Activated CD4-positive, alpha-beta T cell treated with anti-CD3 and anti-CD28 coated beads, Interleukin-2, amount 10 ng/mL, durations not matched to agents 7 days and 5 days (primary cell): ENCODE measurements around the gene INHA. TPM values are rescaled to one million over a fixed set of nuclear protein-coding genes. Genes with fewer than 3 reads are reported as not detected.
A peak's percentile ranks its signal among the peaks of the same experiment; 100 is the strongest.

Experiments used
- CTCF ChIA-PET: fragments of 350-600 bp; sonication (Branson Sonifier 250); formaldehyde crosslinking; loops from one replicate; lab custom pipeline; 2021; ENCODE audit warnings: antibody characterized with exemption; lab: Charles Lee
- POLR2A ChIA-PET: fragments of 350-600 bp; sonication (Branson Sonifier 250); formaldehyde crosslinking; loops from one replicate; lab custom pipeline; 2021; ENCODE audit warnings: antibody characterized with exemption; lab: Charles Lee
- DNase-seq: peaks from one replicate; pipeline ENCODE4 v3.0.0-alpha.2; 2020
- H3K27ac Mint-ChIP-seq: one replicate; pipeline ENCODE4 v1.8.0; 2021; ENCODE audit warnings: mild to moderate bottlenecking, moderate library complexity, mixed read lengths
- H3K27me3 Mint-ChIP-seq: one replicate; pipeline ENCODE4 v1.8.0; 2021; ENCODE audit warnings: mixed read lengths
- H3K36me3 Mint-ChIP-seq: one replicate; pipeline ENCODE4 v1.8.0; 2021; ENCODE audit warnings: low read depth, mixed read lengths
- H3K4me1 Mint-ChIP-seq: one replicate; pipeline ENCODE4 v1.8.0; 2021; ENCODE audit warnings: mixed read lengths
- H3K4me3 Mint-ChIP-seq: one replicate; pipeline ENCODE4 v1.8.0; 2021; ENCODE audit warnings: mild to moderate bottlenecking, moderate library complexity, mixed read lengths
- H3K9me3 Mint-ChIP-seq: one replicate; pipeline ENCODE4 v1.8.0; 2021; ENCODE audit warnings: mixed read lengths
- total RNA-seq, 2 experiments: library from RNA; stranded (reverse); gene quantifications; one replicate each; pipeline ENCODE4 v1.2.3, GENCODE V29; 2021

The INHA gene
- total RNA-seq, 2 experiments from 2014 or later = not detected

GRCh38 chr2:219597552-219598307 is 25.6 kb downstream of the INHA start, which contains the start of gene STK11IP:
TSS of gene STK11IP (plus strand) at chr2:219597857. CDS start at chr2:219598120, 263 bp downstream.
- Mint-ChIP-seq H3K27ac (peak within 1 kb of the TSS; percentile 96), H3K4me1 (peaks cover 27% of the 10 kb centered on the region), H3K27me3 (no peaks in the 10 kb centered on the region), H3K9me3 (no peaks in the 10 kb centered on the region), H3K4me3 (peak within 1 kb of the TSS; percentile 92), H3K36me3 (peaks cover 3% of the 10 kb centered on the region)
- DNase-seq = peak; percentile 95
- ChIA-PET CTCF (interaction anchor here (0.7 to 2.3 kb wide), 4 partner anchors 45 to 68 kb away, joined by 3 to 7 read pairs (median 3); no protein-coding TSS in a partner anchor), POLR2A (no interaction called here)

- H3K36me3 Mint-ChIP-seq = peaks cover 4% of the 10 kb centered on the region
- DNase-seq = no peak
- peaks cover 27% of the 10 kb centered on the region for H3K4me1 Mint-ChIP-seq
- H3K4me3 Mint-ChIP-seq = peak overlapping the region; percentile 92
- H3K27ac Mint-ChIP-seq = peak overlapping the region; percentile 96
- ChIA-PET POLR2A (no interaction called here), CTCF (interaction anchor here (0.9 to 2.3 kb wide), 3 partner anchors 11 to 69 kb away, joined by 3 to 7 read pairs (median 3); no protein-coding TSS in a partner anchor)
- no peaks in the 10 kb centered on the region for H3K9me3 Mint-ChIP-seq
- H3K27me3 Mint-ChIP-seq = no peaks in the 10 kb centered on the region
These were observed 26.4 kb downstream of the INHA start for GRCh38 chr2:219598308-219599078.

- Mint-ChIP-seq H3K9me3 (no peaks in the 10 kb centered on the region), H3K4me3 (no peak overlapping the region), H3K36me3 (peaks cover 16% of the 10 kb centered on the region), H3K4me1 (peaks cover 10% of the 10 kb centered on the region), H3K27me3 (no peaks in the 10 kb centered on the region), H3K27ac (no peak overlapping the region)
- ChIA-PET CTCF (interaction anchor here (0.5 kb wide), 1 partner anchor 1654 kb away, joined by 3 read pairs; no protein-coding TSS in a partner anchor), POLR2A (no interaction called here)
- no peak for DNase-seq
These were observed 31.7 kb downstream of the INHA start for GRCh38 chr2:219603771-219604170.

GRCh38 chr2:219605607-219605954 is 33.5 kb downstream of the INHA start:
- POLR2A ChIA-PET = no interaction called here
- H3K9me3 Mint-ChIP-seq = no peaks in the 10 kb centered on the region
- CTCF ChIA-PET = interaction anchor here (1.0 to 1.1 kb wide), 2 partner anchors 9 to 106 kb away, joined by 3 read pairs; partner anchors contain the start of gene GMPPA
- peaks cover 16% of the 10 kb centered on the region for H3K36me3 Mint-ChIP-seq
- H3K4me1 Mint-ChIP-seq = peaks cover 3% of the 10 kb centered on the region
- no peak for DNase-seq
- H3K27me3 Mint-ChIP-seq = no peaks in the 10 kb centered on the region
- no peak overlapping the region for H3K4me3 Mint-ChIP-seq
- H3K27ac Mint-ChIP-seq = no peak overlapping the region

GRCh38 chr2:219607931-219608330 is 35.8 kb downstream of the INHA start:
- H3K36me3 Mint-ChIP-seq = peaks cover 25% of the 10 kb centered on the region
- POLR2A ChIA-PET = no interaction called here
- H3K27me3 Mint-ChIP-seq = no peaks in the 10 kb centered on the region
- CTCF ChIA-PET = interaction anchor here (1.1 kb wide), 1 partner anchor 12 kb away, joined by 4 read pairs; no protein-coding TSS in a partner anchor
- no peak overlapping the region for H3K4me3 Mint-ChIP-seq
- no peak overlapping the region for H3K27ac Mint-ChIP-seq
- peaks cover 8% of the 10 kb centered on the region for H3K4me1 Mint-ChIP-seq
- DNase-seq = no peak
- H3K9me3 Mint-ChIP-seq = no peaks in the 10 kb centered on the region

GRCh38 chr2:219608399-219608964 is 36.4 kb downstream of the INHA start:
- Mint-ChIP-seq H3K4me3 (no peak overlapping the region), H3K4me1 (peaks cover 10% of the 10 kb centered on the region), H3K9me3 (no peaks in the 10 kb centered on the region), H3K27me3 (no peaks in the 10 kb centered on the region), H3K27ac (no peak overlapping the region), H3K36me3 (peaks cover 23% of the 10 kb centered on the region)
- ChIA-PET POLR2A (no interaction called here), CTCF (no interaction called here)
- DNase-seq = no peak

GRCh38 chr2:219609149-219609750 is 37.1 kb downstream of the INHA start:
- Mint-ChIP-seq H3K4me1 (peaks cover 10% of the 10 kb centered on the region), H3K36me3 (peaks cover 17% of the 10 kb centered on the region), H3K27me3 (no peaks in the 10 kb centered on the region), H3K4me3 (no peak overlapping the region), H3K9me3 (no peaks in the 10 kb centered on the region), H3K27ac (no peak overlapping the region)
- no peak for DNase-seq
- CTCF ChIA-PET = interaction anchor here (1.0 to 2.3 kb wide), 3 partner anchors 10 to 56 kb away, joined by 3 to 6 read pairs (median 3); no protein-coding TSS in a partner anchor
- POLR2A ChIA-PET = no interaction called here

- Mint-ChIP-seq H3K36me3 (peaks cover 11% of the 10 kb centered on the region), H3K4me1 (peaks cover 10% of the 10 kb centered on the region), H3K4me3 (no peak overlapping the region), H3K27me3 (no peaks in the 10 kb centered on the region), H3K27ac (no peak overlapping the region), H3K9me3 (no peaks in the 10 kb centered on the region)
- CTCF ChIA-PET = interaction anchor here (0.7 to 2.3 kb wide), 3 partner anchors 19 to 223 kb away, joined by 3 to 6 read pairs (median 3); partner anchors contain the start of gene DNPEP
- POLR2A ChIA-PET = no interaction called here
- DNase-seq = no peak
These were observed 39.2 kb downstream of the INHA start for GRCh38 chr2:219611306-219611705.

- Mint-ChIP-seq H3K4me1 (peaks cover 10% of the 10 kb centered on the region), H3K4me3 (no peak overlapping the region), H3K36me3 (peaks cover 11% of the 10 kb centered on the region), H3K27ac (peak overlapping the region; percentile 33), H3K27me3 (no peaks in the 10 kb centered on the region), H3K9me3 (no peaks in the 10 kb centered on the region)
- POLR2A ChIA-PET = no interaction called here
- no peak for DNase-seq
- CTCF ChIA-PET = interaction anchor here (1.0 to 1.4 kb wide), 2 partner anchors 71 to 224 kb away, joined by 3 read pairs; partner anchors contain the start of gene DNPEP
These were observed 39.9 kb downstream of the INHA start for GRCh38 chr2:219611866-219612576.

- POLR2A ChIA-PET = no interaction called here
- Mint-ChIP-seq H3K36me3 (peaks cover 11% of the 10 kb centered on the region), H3K9me3 (no peaks in the 10 kb centered on the region), H3K27ac (peak overlapping the region; percentile 33), H3K27me3 (no peaks in the 10 kb centered on the region), H3K4me1 (peaks cover 10% of the 10 kb centered on the region), H3K4me3 (no peak overlapping the region)
- CTCF ChIA-PET = interaction anchor here (1.0 to 1.4 kb wide), 2 partner anchors 72 to 225 kb away, joined by 3 read pairs; partner anchors contain the start of gene DNPEP
- peak; percentile 41 for DNase-seq
These were observed 40.6 kb downstream of the INHA start for GRCh38 chr2:219612577-219613286.

GRCh38 chr2:219613461-219614070 is 41.5 kb downstream of the INHA start:
- peaks cover 10% of the 10 kb centered on the region for H3K4me1 Mint-ChIP-seq
- POLR2A ChIA-PET = no interaction called here

More at GRCh38 chr2:219613461-219614070, 41.5 kb downstream of the INHA start:
- H3K36me3 Mint-ChIP-seq = peaks cover 11% of the 10 kb centered on the region
- H3K27ac Mint-ChIP-seq = no peak overlapping the region
- no peaks in the 10 kb centered on the region for H3K9me3 Mint-ChIP-seq
- no peaks in the 10 kb centered on the region for H3K27me3 Mint-ChIP-seq
- no peak for DNase-seq
- no peak overlapping the region for H3K4me3 Mint-ChIP-seq
- CTCF ChIA-PET = interaction anchor here (0.9 kb wide), 1 partner anchor 115 kb away, joined by 3 read pairs; the partner anchor contains the start of gene GMPPA
